ENCODE data around the gene GLIS1. TPM values are rescaled to one million over a fixed set of nuclear protein-coding genes. Genes with fewer than 3 reads are reported as not detected.
"Not testable (repeated sequence)": the region's sequence is repeated elsewhere in the genome, so short reads cannot be mapped to it uniquely, and the experiment has no call there.

Gene GLIS1
- total RNA-seq, 1 experiment from 2014 or later = 0.14 TPM

DNA sequence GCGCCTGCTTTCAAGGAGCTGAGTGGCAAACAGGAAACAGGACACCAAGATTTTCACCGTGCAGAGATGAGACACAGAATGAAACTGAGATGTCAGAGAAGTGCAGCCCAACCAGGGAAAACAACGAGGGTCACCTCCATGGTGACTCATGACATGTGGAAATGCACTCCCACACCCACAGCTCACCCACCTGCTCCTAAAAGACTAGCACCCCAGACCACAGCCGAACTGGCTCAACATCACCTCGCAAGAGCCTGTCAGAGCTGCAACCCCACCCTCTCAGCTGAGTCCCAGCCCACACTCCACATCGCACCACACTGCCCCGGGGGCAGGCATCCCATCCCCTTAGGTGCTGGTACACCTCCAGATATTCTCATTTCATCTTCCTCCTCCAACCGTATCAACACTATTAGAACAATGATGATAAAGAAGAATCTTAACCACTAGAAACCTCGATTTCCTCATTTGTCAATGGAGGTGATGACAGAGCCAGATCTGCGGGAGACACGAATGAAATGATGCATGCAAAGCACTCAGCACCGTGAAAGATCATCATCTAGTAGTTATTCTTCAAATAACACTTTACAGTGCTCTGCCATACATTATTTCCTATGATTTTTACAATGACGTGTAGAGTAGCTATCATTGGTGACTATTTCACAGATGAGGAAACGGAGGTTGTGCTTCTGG is 176.5 kb downstream of the GLIS1 start:
- in situ Hi-C loops (cut with HindIII; ENCODE audit: low sequenced_read_pairs) = no loop called here
- DNase-seq (ENCODE audit: low spot score) = no peak

DNA sequence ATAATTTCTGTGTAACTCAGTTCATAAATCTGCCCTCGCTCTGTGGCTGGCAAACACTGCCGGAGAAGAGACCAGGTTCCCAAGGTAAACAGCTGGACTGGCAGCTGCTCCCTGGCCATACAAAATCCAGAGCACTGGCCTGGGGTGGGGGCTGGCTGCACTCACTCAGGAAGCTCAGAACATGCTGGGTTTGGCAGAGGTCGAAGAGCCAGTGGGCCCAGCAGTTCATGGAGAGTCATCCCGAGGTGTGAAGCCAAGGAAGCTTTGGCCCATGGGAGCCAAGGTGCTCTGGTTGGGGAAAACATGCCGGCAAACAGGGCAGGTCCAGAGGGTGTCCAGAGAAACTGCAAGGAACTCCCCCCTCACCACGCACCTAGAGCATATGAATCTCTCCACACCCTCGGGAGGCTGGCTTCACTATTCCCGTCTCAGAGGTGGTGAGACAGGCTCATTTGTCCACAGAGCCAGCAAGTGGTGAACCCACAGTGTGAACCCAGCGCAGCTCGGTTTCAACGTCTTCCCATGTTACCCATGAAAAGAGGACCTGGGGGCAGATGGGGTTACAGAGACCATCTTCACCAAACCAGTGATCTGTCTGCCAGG is 177.4 kb downstream of the GLIS1 start:
- no peak for DNase-seq (ENCODE audit: low spot score)
- in situ Hi-C loops (cut with HindIII; ENCODE audit: low sequenced_read_pairs) = no loop called here

DNA sequence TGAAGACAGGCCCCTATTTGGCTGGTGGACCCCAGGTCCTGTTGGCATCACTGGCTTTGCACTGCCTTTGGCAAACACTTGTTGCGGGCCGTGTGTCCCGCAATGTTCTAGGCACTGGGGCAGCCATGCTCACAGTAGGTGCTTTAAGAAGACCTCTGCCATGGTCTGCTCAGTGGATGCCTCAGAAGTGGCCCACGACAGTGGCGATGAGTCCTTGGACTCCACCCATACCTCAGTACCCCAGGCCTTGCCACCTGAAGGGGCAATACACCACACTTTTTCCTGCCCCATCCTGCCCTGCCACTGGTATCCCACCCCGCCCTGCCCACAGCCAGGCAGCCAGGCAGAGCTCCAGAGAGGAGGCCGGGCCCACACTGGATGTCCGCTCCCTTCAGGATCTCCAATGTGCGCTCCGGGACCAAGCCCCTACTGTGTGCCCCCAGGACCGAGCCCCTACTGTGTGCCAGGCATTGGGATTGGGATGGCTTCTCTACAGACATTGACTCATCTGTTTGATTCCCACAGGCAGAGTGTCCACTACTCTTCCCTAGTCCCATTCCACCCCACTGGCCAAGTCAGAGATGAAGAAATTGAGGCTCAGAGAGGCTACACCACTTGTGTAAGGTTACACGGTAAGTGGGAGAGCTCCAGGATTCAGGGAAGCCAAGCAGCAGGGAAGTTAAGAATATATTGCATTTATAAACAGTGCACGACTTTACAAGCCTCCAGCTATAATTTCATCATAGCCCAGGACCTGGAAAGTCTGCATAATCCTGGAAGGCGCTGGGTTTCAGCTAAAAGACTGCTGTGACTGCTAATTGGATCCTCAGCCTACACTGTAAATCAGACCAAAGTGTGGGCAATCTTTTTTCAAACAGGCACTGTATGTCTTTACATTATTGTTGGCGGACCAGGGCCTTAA is 178.1 kb downstream of the GLIS1 start:
- DNase-seq (ENCODE audit: low spot score) = no peak
- in situ Hi-C loops (cut with HindIII; ENCODE audit: low sequenced_read_pairs) = no loop called here

DNA sequence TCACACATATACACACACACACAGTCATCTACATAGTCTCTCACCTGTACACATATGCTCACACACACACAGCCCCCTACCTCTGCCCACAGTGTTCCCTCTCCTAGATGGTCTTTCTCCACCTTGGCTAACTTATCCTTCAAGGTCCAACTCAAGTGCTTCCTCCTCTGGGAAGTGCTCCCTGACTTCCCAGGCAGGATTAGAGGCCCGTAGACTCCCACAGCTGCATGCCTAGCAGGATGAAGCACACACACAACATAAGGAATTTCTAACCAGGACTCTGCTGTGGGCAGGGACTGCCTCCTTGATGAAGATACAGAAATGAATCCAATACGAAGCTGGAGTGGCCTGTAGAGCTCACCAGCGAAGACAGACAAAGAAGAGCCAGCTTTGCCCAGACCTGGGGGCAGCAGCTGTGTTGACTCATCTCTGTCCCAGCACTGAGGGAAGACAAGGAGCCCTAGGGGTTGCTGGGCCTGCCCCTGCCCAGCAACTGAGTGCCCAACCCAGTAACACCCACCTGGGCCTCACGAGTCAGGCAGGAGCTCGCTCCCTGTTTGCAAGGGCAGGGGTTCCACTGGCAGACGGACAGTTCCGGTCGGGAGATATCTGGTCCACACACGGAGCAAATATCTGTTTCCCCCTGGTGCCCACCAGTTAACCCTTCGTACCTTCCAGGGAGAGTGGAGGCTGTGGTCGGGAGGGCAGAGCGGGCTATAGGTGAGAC is 178.9 kb downstream of the GLIS1 start:
- in situ Hi-C loops (cut with HindIII; ENCODE audit: low sequenced_read_pairs) = no loop called here
- no peak for DNase-seq (ENCODE audit: low spot score)

DNA sequence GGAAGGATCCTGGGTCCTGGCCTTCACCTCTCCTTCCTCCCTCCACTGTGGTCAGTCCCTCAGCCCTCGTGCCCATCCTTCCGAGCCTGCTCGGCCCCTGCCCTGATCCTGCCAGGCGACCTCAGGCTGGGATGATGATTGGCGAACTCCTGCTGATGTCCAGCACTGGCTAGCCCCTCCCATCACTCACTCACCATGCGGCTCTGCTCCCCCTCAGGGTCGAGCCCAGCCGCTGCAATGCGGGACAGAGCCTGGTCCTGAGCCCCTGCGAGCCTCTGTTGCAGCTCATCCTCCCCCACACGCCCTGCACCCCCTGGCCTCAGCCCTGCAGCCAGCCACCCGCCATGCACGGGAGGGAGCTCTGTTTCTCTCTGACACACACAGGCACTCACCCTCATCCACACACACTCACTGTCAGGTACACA is 179.6 kb downstream of the GLIS1 start:
- DNase-seq (ENCODE audit: low spot score) = no peak
- in situ Hi-C loops (cut with HindIII; ENCODE audit: low sequenced_read_pairs) = no loop called here

DNA sequence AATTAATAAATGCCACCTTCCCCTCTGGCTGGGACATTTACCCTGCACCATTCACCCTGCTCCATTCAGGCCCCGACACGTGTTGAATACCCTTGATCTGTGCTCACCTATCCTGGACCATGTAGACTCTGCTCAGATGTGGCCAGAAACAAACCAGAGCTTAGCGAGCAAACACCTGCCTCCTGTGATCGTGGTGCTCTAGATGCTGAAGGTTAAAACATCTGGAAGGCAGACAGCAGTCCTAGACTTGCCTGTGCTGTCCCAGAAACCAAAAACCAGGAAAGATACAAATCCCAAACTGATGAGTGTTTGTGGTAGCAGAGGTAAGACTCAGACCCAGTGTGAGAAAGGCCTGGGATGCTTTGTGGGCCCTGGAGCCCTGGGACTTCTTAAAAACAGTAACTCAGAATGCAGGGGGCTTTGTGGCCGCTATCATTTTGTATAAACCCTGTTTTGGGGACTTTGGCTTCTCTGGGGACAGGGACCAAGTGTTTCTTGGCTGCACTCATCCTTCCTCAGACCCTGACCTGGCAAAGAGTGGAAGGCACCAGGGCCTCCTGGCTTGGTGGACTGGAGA is 180.1 kb downstream of the GLIS1 start:
- DNase-seq (ENCODE audit: low spot score) = no peak
- in situ Hi-C loops (cut with HindIII; ENCODE audit: low sequenced_read_pairs) = no loop called here

DNA sequence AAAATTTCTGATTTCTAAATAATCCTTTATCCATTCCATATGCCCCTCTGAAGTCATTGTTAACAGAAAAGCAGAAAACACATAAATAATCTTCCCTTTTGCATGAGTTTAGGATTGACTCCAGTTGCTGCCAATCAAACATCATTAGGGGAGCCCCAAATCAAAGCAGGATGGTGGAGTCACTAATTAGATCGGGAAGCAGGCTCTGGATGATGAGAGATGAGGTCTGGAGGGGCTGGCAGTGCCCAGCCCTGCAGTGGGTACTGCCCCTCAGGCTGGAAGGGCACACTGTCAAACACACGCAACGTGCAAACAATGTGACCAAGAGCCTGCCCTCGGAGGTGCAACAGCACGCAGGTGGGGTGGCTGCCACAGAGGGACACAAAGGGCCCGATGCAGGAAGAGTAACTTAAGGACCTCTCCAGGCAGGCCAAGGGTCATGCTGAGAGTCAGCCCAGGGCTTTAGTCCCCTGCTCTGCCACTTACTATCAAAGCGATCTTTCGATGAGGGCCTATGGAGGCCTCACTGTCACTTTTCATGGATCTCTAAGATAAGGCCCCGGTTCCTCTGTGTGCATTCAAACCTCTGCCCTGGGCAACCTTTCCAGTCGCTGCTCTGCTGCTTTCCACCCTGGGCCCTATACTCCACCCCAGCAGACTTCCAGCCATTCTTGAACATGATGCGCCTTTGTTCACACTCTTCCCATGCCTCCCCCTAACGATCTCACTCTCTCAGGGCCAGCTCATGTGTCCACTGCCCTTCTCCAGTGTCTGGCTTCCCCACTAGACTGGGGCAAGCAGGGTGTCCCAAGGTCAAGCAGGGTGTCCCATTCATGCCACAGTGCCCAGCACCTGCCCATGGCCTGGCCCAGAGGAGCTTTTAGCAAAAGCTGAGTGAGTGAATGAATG is 180.9 kb downstream of the GLIS1 start:
- no peak for DNase-seq (ENCODE audit: low spot score)
- in situ Hi-C loops (cut with HindIII; ENCODE audit: low sequenced_read_pairs) = no loop called here

DNA sequence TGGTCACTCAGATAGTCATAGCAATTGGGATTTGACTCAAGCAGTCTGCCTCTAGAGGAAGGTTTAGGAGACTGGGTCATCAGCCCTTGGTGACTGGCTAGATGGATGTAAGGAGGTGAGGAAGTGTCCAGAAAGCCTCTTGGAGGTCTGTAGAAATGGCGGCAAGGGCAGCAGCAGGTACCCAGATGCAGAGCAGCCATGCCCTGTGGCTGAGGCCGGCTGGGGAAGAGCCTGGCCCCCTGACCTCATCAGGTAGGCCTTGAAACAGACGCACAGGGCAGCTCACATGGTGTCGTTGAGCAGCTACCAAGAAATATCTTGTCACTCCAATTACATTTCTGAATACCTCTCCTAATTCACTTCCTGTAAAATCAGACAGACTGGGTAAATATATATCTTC is 181.6 kb downstream of the GLIS1 start:
- in situ Hi-C loops (cut with HindIII; ENCODE audit: low sequenced_read_pairs) = no loop called here
- no peak for DNase-seq (ENCODE audit: low spot score)

DNA sequence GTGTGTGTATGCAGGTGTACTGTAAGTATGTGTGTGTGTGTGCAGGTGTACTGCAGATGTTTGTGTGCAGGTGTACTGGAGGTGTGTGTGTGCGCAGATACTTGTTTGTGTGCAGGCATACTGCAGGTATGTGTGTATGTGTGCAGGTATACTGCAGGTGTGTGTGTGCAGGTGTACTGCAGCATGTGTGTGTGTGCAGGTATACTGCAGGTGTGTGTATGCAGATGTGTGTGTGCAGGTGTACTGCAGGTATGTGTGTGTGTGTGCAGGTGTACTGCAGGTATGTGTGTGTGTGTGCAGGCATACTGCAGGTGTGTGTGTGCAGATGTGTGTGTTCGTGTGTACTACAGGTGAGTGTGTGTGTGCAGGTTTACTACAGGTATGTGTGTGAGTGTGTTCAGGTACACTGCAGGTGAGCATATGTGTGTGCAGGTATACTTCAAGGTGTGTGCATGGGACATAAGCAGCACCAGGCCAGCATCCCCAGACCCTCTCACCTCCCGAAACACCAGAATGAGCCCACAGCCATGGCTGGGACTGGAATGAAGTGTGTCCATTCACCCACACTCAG is 182.2 kb downstream of the GLIS1 start:
- in situ Hi-C loops (cut with HindIII; ENCODE audit: low sequenced_read_pairs) = no loop called here
- DNase-seq (ENCODE audit: low spot score) = no peak

DNA sequence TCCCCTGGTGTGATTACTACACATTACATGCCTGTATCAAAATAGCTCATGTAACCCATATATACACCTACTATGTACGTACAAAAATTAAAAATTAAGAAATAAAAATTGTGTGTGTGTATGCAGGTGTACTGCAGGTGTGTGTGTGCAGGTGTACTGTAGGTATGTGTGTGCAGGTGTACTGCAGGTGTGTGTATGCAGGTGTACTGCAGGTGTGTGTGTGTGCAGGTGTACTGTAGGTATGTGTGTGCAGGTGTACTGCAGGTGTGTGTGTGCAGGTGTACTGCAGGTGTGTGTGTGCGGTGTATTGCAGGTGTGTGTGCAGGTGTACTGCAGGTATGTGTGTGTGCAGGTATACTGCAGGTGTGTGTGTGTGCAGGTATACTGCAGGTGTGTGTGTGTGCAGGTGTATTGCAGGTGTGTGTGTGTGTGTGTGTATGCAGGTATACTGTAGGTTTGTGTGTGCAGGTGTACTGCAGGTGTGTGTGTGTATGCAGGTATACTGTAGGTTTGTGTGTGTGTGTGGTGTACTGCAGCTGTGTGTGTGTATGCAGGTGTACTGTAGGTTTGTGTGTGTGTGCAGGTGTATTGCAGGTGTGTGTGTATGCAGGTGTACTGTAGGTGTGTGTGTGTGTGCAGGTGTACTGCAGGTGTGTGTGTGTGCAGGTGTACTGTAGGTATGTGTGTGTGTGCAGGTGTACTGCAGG is 183.2 kb downstream of the GLIS1 start:
- in situ Hi-C loops (cut with HindIII; ENCODE audit: low sequenced_read_pairs); DNase-seq (ENCODE audit: low spot score): not testable (repeated sequence)

DNA sequence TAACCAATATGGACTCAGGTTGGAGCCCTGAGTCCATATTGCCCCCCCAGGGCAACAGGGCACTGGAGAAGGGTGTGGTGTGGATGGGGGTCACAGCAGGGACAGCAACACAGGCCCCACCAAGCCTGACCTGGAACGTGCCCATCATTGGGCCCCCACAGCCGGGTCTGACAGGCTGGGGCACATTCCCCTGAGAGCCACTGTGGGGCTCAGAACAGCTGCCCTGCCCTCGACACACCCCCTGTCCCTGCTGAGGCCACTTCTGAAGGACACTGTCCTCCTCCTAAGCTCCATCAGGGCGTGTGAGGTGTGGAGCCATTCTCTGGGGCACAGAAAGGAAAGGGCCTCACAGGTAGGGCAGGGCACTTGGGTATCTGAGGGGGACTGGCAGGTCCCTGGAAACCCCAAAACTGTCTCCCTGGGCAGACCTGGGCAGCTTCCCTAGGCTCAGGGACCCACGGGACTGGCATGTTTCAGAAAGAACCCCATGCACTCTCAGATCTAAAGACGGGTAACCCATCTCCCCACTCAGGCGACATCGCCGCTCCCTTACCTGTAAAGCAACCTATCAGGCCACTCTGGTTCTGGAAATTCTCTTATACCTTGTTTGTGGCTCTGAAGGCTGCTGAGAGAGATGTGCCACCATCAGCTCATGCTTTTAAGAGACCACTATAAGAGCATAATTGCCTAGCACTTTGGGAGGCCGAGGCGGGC is 184.2 kb downstream of the GLIS1 start:
- no peak for DNase-seq (ENCODE audit: low spot score)
- in situ Hi-C loops (cut with HindIII; ENCODE audit: low sequenced_read_pairs) = no loop called here

DNA sequence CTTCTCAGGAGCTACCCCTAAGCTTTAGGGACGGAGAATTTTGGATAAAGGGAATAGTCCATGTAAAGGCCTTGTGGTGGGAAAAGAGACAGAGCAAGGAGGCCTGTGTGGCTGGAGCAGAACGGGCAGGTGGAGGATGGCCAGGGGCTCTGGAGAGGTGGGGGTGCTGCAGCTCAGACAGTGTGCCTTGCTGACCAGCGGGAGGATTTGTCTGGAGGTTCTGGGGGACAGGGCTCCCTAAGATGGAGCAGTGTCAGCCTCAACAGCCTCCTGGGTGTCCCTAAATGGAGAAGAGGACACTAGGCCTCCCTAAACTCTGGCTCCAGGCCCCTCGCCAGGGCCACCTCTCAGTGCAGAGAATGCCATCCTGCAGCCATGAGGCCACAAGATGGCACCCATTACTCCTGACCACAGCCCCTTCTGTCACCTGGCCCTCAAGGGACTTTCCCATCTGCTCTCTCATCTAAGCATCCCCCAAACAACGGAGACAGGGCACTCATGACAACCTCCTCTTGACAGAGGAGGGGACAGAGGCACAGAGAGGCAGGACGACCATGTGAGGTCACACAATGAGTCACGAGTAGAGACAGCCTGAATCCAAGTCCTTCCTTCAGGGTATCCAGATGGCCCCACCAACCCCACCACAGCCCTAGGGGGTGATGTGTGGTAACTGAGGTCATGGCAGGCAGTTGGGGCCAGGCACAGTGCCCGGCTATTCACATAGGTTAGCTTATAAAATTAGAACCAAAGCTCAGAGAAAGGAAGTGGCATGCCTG is 185.0 kb downstream of the GLIS1 start:
- in situ Hi-C loops (cut with HindIII; ENCODE audit: low sequenced_read_pairs) = no loop called here
- DNase-seq (ENCODE audit: low spot score) = no peak

DNA sequence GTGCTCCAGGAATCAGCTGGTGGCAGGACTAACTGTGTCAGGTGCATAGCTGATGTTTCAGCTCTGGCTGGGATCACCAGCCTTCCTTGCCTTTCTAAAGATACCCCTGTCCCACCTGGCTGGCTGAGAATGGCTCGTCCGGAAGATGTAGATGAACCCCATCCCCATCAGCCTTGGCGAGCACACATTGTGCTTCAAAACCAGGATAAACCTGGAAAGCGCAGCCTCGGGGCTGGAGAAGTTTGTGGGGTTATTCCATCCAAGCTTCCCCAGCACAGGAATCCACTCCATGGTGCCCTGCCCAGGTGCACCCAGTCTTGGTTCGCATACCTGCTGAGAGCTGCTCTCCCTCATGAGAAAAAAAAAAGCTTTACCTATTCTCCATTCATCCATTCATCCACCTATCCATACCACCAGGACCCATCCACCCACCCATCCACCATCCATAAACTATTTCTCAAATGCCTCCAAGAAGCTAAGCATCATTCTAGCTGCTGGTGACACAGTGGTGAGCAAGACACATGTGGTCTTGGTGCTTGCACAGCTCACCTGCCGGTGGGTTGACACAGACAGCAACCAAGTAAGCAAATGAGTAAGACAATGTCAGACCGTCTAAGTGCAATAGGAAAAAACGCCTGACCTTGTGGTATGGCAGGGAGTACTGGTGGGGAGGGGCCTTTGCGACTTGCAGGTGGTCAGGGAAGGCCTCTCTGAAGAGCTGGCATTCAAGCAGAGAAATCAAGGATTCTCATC is 185.8 kb downstream of the GLIS1 start:
- DNase-seq (ENCODE audit: low spot score) = no peak
- in situ Hi-C loops (cut with HindIII; ENCODE audit: low sequenced_read_pairs) = no loop called here

DNA sequence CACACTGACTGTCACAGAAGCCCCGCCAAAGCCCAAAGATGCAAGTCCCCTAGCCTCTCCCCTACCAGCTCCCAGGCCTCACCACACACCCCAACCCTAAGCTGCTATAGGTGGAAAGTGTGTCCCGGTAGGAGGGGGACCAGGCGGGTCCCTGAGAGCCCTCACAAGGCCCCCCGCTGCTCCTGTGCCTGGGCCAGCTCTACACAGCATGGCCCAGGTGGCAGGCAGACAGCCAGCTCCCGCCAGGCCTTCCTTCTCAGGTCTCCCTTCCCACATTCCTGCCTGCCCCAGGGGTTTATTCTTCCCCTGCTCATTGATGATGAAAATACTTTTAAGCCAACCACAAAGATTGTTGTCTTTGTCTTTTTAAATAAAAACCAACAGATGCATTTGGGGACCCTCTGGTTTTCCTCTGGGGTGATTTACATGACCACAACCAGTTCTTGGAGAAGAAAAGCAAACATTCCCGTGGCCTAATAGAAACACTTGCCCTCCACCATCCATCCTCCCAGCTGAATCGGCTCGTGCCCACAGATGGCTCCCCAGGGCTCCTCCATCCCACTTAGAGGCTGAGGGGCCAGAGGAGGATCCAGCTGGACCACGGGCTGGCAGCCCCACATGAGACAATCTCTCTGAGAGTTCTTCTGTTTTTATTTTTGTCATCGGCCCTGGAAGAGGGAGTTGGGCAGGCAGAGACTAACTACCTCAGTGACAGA is 186.7 kb downstream of the GLIS1 start:
- no peak for DNase-seq (ENCODE audit: low spot score)
- in situ Hi-C loops (cut with HindIII; ENCODE audit: low sequenced_read_pairs) = no loop called here

Measured in G401 (cell line).